GM23248 (cell line): ENCODE results near the gene CFTR.

Source experiments
- EZH2 ChIP-seq: fragments of 200-600 bp; sonication (generic); IDR thresholded peaks from 2 replicates; pipeline ENCODE4 v1.6.1; 2018; ENCODE audit warnings: antibody characterized with exemption, mild to moderate bottlenecking; ENCODE audit not compliant: insufficient read depth, poor library complexity, severe bottlenecking
- EZH2phosphoT487 ChIP-seq: fragments of 200-600 bp; sonication (generic); IDR thresholded peaks from 2 replicates; pipeline ENCODE4 v1.6.1; 2018; ENCODE audit warnings: antibody characterized with exemption, moderate library complexity, mild to moderate bottlenecking, low read depth; ENCODE audit not compliant: insufficient read depth

GRCh38 chr7:117565226-117565625, 85.4 kb downstream of the CFTR start:
- TF ChIP-seq EZH2: no peak
- no peak for TF ChIP-seq EZH2phosphoT487
